VCaP (cell line): Measurements from ENCODE around the gene ADGRD1.
A peak's percentile ranks its signal among the peaks of the same experiment; 100 is the strongest.

Experiments
- H3K27ac ChIP-seq: fragments of 450-650 bp; 2 replicates; pipeline ENCODE4 v1.5.1; 2017
- TF ChIP-seq, protein P1 (sequence below): fragments of 450-650 bp; conservative IDR thresholded peaks from 2 replicates; pipeline ENCODE4 v1.5.1; 2017; ENCODE audit warnings: mild to moderate bottlenecking, moderate library complexity

Gene ADGRD1

DNA sequence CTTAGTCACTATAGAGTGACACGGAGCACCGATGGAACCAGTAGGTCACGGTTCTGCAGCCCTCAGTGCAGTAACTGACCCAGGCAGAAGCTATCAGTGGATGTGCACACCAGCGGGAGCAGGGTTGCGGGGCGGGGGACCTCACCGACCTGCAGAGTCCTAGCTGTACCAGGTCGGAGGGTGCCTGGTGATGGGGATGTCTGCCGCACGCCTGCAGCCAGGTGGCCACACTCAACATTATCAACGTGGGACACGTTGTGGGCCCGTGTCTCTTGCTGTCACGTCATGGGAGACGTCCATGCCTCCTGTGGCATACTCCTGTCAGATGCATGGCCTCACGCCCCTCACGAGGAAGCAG is 55.2 kb downstream of the ADGRD1 start:
- peak overlapping the region; percentile 47 for H3K27ac ChIP-seq
- TF ChIP-seq, protein P1, sequence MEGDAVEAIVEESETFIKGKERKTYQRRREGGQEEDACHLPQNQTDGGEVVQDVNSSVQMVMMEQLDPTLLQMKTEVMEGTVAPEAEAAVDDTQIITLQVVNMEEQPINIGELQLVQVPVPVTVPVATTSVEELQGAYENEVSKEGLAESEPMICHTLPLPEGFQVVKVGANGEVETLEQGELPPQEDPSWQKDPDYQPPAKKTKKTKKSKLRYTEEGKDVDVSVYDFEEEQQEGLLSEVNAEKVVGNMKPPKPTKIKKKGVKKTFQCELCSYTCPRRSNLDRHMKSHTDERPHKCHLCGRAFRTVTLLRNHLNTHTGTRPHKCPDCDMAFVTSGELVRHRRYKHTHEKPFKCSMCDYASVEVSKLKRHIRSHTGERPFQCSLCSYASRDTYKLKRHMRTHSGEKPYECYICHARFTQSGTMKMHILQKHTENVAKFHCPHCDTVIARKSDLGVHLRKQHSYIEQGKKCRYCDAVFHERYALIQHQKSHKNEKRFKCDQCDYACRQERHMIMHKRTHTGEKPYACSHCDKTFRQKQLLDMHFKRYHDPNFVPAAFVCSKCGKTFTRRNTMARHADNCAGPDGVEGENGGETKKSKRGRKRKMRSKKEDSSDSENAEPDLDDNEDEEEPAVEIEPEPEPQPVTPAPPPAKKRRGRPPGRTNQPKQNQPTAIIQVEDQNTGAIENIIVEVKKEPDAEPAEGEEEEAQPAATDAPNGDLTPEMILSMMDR = no peak

DNA sequence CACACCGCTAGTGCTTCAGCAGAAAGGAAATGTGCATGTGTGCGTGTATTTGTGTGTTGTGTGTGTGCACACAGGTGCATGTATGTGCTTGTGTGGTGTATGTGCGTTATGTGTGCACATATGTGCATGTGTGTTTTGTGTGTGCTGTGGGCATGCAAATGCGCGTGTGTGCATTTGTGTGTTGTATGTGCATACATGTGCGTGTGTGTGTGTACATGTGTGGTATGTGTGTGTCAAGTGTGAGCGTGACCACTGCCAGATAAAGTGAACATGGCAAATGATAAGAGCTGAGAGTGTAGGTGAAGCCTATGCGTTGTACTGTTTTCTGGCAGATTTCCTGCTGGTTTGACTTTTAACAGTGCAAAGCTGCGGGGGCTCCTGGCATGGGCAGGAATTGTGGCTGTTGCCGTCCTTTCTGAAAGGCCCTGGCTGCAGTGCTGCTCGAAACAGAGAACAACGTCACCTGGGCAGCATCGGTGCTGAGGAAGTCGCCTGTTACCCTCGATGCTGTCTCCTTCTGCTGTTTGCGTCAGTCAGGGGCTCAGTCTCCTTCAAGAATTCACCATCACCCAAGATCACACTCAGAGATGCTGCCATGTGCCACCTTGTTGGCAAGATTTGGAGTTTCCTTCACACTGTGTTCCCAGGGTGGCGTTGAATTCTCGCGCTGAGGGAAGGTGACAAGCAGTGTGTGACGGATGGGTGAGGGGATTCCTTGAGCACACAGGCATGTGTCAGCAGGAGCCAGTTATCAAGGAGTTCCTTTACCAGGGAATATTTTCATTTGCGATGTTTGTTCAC is 56.1 kb downstream of the ADGRD1 start:
- no peak overlapping the region for H3K27ac ChIP-seq
- TF ChIP-seq, protein P1 = no peak

GRCh38 chr12:131010396-131011131 is 56.9 kb downstream of the ADGRD1 start:
- TF ChIP-seq, protein P1 = no peak
- no peak overlapping the region for H3K27ac ChIP-seq

DNA sequence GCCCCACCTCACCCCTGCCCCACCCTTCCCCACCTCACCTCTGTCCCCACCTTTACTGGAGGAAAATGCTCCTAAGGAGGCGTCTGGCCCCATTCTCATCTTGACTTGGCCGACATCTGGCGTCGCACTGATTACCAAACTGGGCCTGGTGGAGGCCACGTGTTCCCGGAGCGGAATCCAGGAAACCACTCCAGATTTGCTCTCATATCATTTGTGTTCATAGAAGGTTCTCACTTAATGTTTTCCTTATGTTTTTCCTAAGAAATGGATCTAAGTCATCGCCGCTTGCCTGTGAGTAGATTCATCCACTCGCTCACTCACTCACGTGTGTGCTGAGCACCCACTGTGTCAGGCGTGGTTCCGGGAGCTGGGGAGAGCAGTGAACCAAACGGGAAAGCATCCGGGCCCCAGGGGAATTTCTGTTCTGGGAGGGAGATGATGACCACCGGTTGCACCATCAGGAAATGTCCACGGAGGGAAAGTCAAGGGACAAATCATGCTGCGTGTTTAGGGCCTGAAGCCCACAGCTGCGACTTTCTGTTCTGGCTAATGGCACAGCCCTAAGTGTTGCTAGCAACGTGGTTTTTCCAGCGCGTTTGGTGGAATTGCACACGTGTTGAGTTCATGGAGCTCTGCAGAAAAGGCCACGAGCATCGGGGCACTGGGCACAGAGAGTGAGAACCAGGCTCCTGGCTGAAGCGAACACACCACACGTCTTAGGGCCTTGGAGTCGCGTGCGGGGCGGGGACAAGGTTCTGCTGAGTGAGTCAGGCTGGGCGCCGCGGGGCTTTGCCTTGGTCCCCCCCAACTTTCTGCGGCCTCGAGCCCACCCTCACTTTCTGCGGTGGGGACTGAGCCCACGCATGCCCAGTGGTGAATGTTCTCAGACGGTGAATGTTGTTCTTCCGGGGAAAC is 57.7 kb downstream of the ADGRD1 start:
- H3K27ac ChIP-seq = no peak overlapping the region

GRCh38 chr12:131012279-131013069 is 58.8 kb downstream of the ADGRD1 start:
- TF ChIP-seq, protein P1 = no peak
- H3K27ac ChIP-seq = no peak overlapping the region

More for the DNA sequence above, 57.7 kb downstream of the ADGRD1 start:
- TF ChIP-seq, protein P1 = no peak

GRCh38 chr12:131013118-131013517 is 59.4 kb downstream of the ADGRD1 start:
- no peak overlapping the region for H3K27ac ChIP-seq
- TF ChIP-seq, protein P1 = no peak
